Activated B cell treated with CpG ODN at 0.5 μM for 24 hours (primary cell): ENCODE results near the gene GALNT8. TPM values are rescaled to one million over a fixed set of nuclear protein-coding genes. Genes with fewer than 3 reads are reported as not detected.

Experiments
- ATAC-seq: fragments of 200-7000 bp; cut with Tn5 transposase; one replicate; pipeline ENCODE4 v1.10.0; 2021; ENCODE audit warnings: low read depth, mild to moderate bottlenecking, moderate library complexity
- CTCF ChIA-PET: fragments of 350-600 bp; sonication (Branson Sonifier 250); formaldehyde crosslinking; loops from one replicate; lab custom pipeline; 2021; ENCODE audit warnings: antibody characterized with exemption; lab: Charles Lee
- POLR2A ChIA-PET: fragments of 350-600 bp; sonication (Branson Sonifier 250); formaldehyde crosslinking; loops from one replicate; lab custom pipeline; 2021; ENCODE audit warnings: antibody characterized with exemption; lab: Charles Lee
- DNase-seq: peaks from one replicate; pipeline ENCODE4 v3.0.0; 2022
- H3K27ac Mint-ChIP-seq: one replicate; pipeline ENCODE4 v1.8.0; 2020; ENCODE audit warnings: mixed read lengths
- H3K27me3 Mint-ChIP-seq: one replicate; pipeline ENCODE4 v1.8.0; 2021; ENCODE audit warnings: mixed read lengths
- H3K36me3 Mint-ChIP-seq: one replicate; pipeline ENCODE4 v1.8.0; 2021; ENCODE audit warnings: low read depth, mixed read lengths
- H3K4me1 Mint-ChIP-seq: one replicate; pipeline ENCODE4 v1.8.0; 2021; ENCODE audit warnings: mixed read lengths
- H3K4me3 Mint-ChIP-seq: one replicate; pipeline ENCODE4 v1.8.0; 2020; ENCODE audit warnings: mild to moderate bottlenecking, mixed read lengths
- H3K9me3 Mint-ChIP-seq: one replicate; pipeline ENCODE4 v1.8.0; 2020; ENCODE audit warnings: mixed read lengths
- intact Hi-C: fragments of 100-400 bp; cut with micrococcal nuclease; formaldehyde crosslinking; loops from one replicate; pipeline ENCODE4 v1.15.1; 2024
- total RNA-seq: library from RNA; stranded (reverse); gene quantifications from 2 replicates; pipeline ENCODE4 v1.2.3, GENCODE V29; 2022
- TF ChIP-seq, protein P1 (sequence below): fragments of 200-600 bp; IDR thresholded peaks from one replicate; pipeline ENCODE4 v1.8.0; 2022; ENCODE audit warnings: antibody characterized with exemption, mild to moderate bottlenecking

GALNT8 gene
- total RNA-seq, 1 donor from 2014 or later, result 1.4 TPM

DNA sequence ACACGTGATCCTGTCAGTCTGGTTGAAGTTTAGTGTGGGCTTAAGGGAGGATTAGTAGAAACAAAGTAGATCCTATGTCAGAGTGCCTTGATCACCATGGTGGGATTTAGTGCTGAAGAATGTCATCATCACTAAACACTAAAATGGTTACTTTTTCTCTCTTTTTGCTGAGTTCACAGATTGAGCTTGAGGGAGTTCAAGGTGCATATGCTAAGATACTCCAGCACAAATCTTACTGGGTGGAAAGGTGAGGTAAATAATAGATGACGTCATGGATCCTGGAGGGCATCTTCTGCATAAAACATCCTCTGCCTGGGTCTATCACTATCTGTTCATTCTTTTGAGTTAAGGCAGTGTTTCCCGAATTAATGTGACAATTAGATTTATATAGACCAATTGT lies 4.9 kb downstream of the GALNT8 start:
- POLR2A ChIA-PET, result no interaction called here
- ATAC-seq (no peak), DNase-seq (no peak)
- intact Hi-C loops, result no loop called here
- Mint-ChIP-seq H3K4me1 (no peaks in the 10 kb centered on the region), H3K4me3 (no peak overlapping the region), H3K36me3 (no peaks in the 10 kb centered on the region), H3K27me3 (peaks cover 16% of the 10 kb centered on the region), H3K27ac (no peak overlapping the region), H3K9me3 (no peaks in the 10 kb centered on the region)
- TF ChIP-seq, protein P1, sequence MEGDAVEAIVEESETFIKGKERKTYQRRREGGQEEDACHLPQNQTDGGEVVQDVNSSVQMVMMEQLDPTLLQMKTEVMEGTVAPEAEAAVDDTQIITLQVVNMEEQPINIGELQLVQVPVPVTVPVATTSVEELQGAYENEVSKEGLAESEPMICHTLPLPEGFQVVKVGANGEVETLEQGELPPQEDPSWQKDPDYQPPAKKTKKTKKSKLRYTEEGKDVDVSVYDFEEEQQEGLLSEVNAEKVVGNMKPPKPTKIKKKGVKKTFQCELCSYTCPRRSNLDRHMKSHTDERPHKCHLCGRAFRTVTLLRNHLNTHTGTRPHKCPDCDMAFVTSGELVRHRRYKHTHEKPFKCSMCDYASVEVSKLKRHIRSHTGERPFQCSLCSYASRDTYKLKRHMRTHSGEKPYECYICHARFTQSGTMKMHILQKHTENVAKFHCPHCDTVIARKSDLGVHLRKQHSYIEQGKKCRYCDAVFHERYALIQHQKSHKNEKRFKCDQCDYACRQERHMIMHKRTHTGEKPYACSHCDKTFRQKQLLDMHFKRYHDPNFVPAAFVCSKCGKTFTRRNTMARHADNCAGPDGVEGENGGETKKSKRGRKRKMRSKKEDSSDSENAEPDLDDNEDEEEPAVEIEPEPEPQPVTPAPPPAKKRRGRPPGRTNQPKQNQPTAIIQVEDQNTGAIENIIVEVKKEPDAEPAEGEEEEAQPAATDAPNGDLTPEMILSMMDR, result no peak
- CTCF ChIA-PET, result no interaction called here

DNA sequence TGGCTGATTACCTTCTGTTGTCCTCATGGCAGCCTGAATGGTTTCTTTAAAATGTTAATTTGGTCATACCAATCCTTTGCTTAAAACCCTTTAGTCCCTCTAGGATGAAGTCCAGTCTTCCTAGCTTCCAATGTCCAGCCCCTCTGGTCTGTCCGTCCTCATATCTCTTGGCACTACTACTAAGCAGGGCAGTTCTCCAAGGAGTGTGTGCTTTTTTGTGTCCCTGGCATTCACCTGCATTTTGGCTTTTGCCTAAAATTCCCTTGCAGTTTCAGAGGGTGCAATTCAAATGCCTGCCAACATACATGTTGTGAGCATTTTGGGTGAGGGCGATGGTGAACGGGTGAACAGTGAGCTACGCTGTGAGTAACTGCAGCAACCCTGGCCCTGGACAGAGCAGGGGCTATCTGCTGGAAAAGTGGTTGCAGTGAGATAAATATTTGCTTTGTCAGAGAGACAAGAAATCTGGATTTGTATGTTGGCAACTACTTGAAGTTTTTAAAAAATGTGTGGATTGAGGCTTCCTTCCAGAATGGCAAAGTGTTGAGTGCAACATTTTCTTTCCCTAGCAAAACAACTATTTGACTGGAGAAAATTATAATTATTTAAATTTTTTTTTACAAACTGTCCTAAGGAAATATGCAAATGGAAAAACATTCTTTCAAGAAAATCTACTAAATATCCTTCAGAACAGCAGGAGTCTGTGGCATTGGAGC lies 14.6 kb downstream of the GALNT8 start:
- H3K4me1 Mint-ChIP-seq, result peaks cover 6% of the 10 kb centered on the region
- DNase-seq, result no peak
- POLR2A ChIA-PET, result no interaction called here
- H3K36me3 Mint-ChIP-seq, result no peaks in the 10 kb centered on the region
- peaks cover 41% of the 10 kb centered on the region for H3K27me3 Mint-ChIP-seq
- TF ChIP-seq, protein P1, result no peak
- no peak overlapping the region for H3K27ac Mint-ChIP-seq
- ATAC-seq, result no peak
- no peaks in the 10 kb centered on the region for H3K9me3 Mint-ChIP-seq
- H3K4me3 Mint-ChIP-seq, result no peak overlapping the region
- intact Hi-C loops, result no loop called here
- CTCF ChIA-PET, result no interaction called here

DNA sequence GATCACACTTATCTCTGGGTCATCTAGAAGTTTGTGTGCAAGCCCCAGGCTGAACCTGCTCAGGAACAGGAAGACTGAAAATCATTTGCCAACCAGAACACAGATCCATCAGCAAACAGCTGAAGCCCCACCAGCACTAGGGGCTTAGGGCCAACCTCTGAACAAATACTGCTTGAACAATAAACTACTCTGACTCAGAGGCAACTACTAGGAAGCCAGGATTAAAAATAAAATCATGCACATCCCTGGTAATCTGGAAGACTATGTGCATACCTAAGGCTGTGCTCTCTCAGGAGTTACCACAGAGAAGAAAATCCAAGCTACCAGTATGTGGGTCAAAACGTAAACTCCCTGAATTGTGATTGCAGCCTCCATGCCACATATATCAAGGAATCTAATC lies 15.9 kb downstream of the GALNT8 start:
- H3K4me3 Mint-ChIP-seq, result no peak overlapping the region
- DNase-seq, result no peak
- no peaks in the 10 kb centered on the region for H3K36me3 Mint-ChIP-seq
- no peak overlapping the region for H3K27ac Mint-ChIP-seq
- no peak for ATAC-seq
- TF ChIP-seq, protein P1, result no peak
- ChIA-PET CTCF (no interaction called here), POLR2A (no interaction called here)
- H3K4me1 Mint-ChIP-seq, result peaks cover 6% of the 10 kb centered on the region
- intact Hi-C loops, result no loop called here
- H3K9me3 Mint-ChIP-seq, result no peaks in the 10 kb centered on the region
- H3K27me3 Mint-ChIP-seq, result peaks cover 45% of the 10 kb centered on the region

DNA sequence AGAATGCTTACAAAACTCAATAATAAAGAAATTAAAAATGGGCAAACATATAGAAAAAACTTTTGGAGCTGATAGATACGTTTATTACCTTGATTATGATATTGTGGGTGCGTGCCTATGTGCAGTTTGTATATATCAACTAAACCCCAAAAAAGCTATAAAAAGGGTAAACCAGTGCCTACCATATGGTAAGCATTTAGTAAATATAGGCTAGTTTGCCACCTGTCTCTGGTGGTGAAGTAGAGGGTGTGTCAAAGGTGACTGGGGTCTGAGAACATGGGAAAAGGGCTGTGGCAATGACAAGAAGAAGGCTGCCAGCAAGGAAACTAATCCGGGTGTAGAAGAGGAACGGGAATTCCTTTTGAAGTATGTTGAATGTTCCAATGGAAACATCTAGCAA lies 18.3 kb downstream of the GALNT8 start:
- Mint-ChIP-seq H3K27ac (no peak overlapping the region), H3K27me3 (peaks cover 52% of the 10 kb centered on the region), H3K4me3 (no peak overlapping the region), H3K4me1 (peaks cover 6% of the 10 kb centered on the region), H3K9me3 (no peaks in the 10 kb centered on the region), H3K36me3 (no peaks in the 10 kb centered on the region)
- DNase-seq (no peak), ATAC-seq (no peak)
- intact Hi-C loops, result no loop called here
- ChIA-PET CTCF (no interaction called here), POLR2A (no interaction called here)
- TF ChIP-seq, protein P1, result no peak

DNA sequence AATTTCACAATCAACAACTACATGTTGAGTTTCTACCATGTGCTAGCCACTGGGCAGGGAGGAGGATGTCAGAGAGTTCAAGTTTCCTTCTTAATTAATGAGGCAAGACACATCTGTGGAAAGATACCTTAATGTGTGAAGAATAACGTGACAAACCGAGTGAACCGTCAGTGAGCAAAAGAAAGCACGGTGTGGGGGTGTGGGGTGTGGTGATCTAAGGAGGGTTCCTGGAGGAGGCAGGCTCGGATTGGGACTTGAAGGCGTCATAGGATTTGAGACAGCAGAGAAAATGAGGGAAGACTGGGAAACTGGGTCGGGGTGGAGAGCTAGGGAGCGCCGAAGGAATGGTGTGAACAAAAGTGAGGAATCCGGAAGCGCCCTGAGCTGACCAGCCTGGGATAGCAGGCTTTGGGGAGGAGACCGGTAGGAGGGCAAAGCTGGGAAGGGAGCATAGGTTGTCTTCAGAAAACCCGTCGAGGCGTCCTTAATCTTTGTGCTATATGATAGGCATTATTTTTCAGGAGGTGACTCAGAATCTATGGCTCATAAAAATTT lies 22.3 kb downstream of the GALNT8 start:
- H3K9me3 Mint-ChIP-seq, result no peaks in the 10 kb centered on the region
- TF ChIP-seq, protein P1, result no peak
- DNase-seq, result no peak
- no peak overlapping the region for H3K27ac Mint-ChIP-seq
- H3K36me3 Mint-ChIP-seq, result no peaks in the 10 kb centered on the region
- ChIA-PET CTCF (no interaction called here), POLR2A (no interaction called here)
- intact Hi-C loops, result no loop called here
- H3K27me3 Mint-ChIP-seq, result peaks cover 24% of the 10 kb centered on the region
- no peak for ATAC-seq
- H3K4me3 Mint-ChIP-seq, result no peak overlapping the region
- no peaks in the 10 kb centered on the region for H3K4me1 Mint-ChIP-seq
